ENCODE measurements around the gene AGMO. TPM values are rescaled to one million over a fixed set of nuclear protein-coding genes. Genes with fewer than 3 reads are reported as not detected.
A peak's percentile ranks its signal among the peaks of the same experiment; 100 is the strongest.
"Not testable (repeated sequence)": the region's sequence is repeated elsewhere in the genome, so short reads cannot be mapped to it uniquely, and the experiment has no call there.

AGMO gene
- total RNA-seq, 1 donor from 2014 or later = not detected

- no peaks in the 10 kb centered on the region for H3K27me3 Mint-ChIP-seq (ENCODE audit: unreplicated experiment)
- H3K9me3 Mint-ChIP-seq (ENCODE audit: unreplicated experiment) = no peaks in the 10 kb centered on the region
- H3K4me3 Mint-ChIP-seq (ENCODE audit: unreplicated experiment) = no peak overlapping the region
- H3K27ac Mint-ChIP-seq (ENCODE audit: unreplicated experiment) = no peak overlapping the region
- TF ChIP-seq CTCF (IDR thresholded peaks at IDR 0.05; ENCODE audit: unreplicated experiment) = peak; percentile 91
- peak; percentile 57 for DNase-seq (ENCODE audit: low spot score)
- no peaks in the 10 kb centered on the region for H3K36me3 Mint-ChIP-seq (ENCODE audit: low read depth, unreplicated experiment)
- H3K4me1 Mint-ChIP-seq (ENCODE audit: unreplicated experiment) = no peaks in the 10 kb centered on the region
Observed at GRCh38 chr7:15305002-15305600, 256.7 kb downstream of the AGMO start.

DNA sequence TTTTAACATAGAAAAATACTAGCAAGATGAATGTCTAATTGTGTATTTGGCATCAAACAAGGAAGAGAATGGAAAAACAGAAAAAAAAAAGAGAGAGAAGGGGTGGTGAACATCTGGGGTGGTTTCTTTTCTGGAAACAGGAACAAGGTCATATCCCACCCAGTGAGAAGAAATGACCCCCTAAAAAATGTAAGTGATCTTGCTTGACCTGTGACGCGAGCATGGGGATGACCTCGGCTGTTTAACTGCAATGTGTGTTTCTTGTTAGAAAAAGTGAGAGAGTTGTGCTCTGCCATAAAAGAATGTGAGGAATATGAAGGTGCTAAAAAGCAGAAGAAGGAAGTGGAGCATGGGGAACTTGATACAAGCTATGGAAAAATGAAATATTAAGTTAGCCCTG, 258.5 kb downstream of the AGMO start:
- TF ChIP-seq CTCF (IDR thresholded peaks at IDR 0.05; ENCODE audit: unreplicated experiment) = no peak
- Mint-ChIP-seq H3K27me3 (ENCODE audit: unreplicated experiment) (no peaks in the 10 kb centered on the region), H3K9me3 (ENCODE audit: unreplicated experiment) (no peaks in the 10 kb centered on the region), H3K27ac (ENCODE audit: unreplicated experiment) (no peak overlapping the region), H3K4me3 (ENCODE audit: unreplicated experiment) (no peak overlapping the region), H3K36me3 (ENCODE audit: low read depth, unreplicated experiment) (no peaks in the 10 kb centered on the region), H3K4me1 (ENCODE audit: unreplicated experiment) (no peaks in the 10 kb centered on the region)
- DNase-seq (ENCODE audit: low spot score) = no peak

DNA sequence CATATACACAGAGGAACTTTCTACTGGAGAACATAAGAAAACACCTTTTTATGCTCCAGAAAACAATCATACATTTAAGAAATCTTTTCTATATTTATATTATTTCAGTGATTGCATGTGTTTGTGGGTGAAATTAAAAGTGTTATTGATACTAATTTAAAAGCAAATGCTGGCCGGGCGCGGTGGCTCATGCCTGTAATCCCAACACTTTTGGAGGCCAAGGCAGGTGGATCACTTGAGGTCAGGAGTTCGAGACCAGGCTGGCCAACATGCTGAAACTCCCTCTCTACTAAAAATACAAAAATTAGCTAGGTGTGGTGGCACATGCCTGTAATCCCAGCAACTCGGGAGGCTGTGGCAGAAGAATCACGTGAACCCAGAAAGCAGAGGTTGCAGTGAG, 260.8 kb downstream of the AGMO start:
- not testable (repeated sequence) for H3K36me3 Mint-ChIP-seq (ENCODE audit: low read depth, unreplicated experiment); H3K27ac Mint-ChIP-seq (ENCODE audit: unreplicated experiment); DNase-seq (ENCODE audit: low spot score); H3K4me3 Mint-ChIP-seq (ENCODE audit: unreplicated experiment); H3K9me3 Mint-ChIP-seq (ENCODE audit: unreplicated experiment); H3K4me1 Mint-ChIP-seq (ENCODE audit: unreplicated experiment); H3K27me3 Mint-ChIP-seq (ENCODE audit: unreplicated experiment)

- no peak overlapping the region for H3K27ac Mint-ChIP-seq (ENCODE audit: unreplicated experiment)
Observed at GRCh38 chr7:15292138-15292537, 269.7 kb downstream of the AGMO start.

DNA sequence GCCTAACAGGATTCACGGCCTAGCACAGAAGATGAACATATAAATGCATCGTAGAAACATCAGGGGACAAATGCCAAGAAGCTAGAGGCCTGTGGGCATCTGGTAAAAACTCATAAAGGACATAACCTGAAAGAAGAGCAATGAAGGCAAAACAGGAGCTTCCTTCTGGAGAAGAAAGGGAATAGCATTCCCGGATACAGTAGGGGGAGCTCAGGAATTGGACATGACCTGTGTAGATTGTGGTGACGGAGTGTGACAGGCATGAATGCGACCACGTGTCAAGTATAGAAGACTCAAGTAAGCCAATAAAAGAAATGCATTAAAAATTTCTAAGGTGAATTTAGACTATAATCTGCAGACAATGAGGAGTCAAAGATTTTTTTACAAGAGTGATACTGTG, 270.1 kb downstream of the AGMO start:
- no peak for DNase-seq (ENCODE audit: low spot score)
- H3K27ac Mint-ChIP-seq (ENCODE audit: unreplicated experiment) = no peak overlapping the region

More at GRCh38 chr7:15292138-15292537, 269.7 kb downstream of the AGMO start:
- no peak for TF ChIP-seq CTCF (IDR thresholded peaks at IDR 0.05; ENCODE audit: unreplicated experiment)
- no peak for DNase-seq (ENCODE audit: low spot score)
- no peaks in the 10 kb centered on the region for H3K27me3 Mint-ChIP-seq (ENCODE audit: unreplicated experiment)
- no peak overlapping the region for H3K4me3 Mint-ChIP-seq (ENCODE audit: unreplicated experiment)
- H3K36me3 Mint-ChIP-seq (ENCODE audit: low read depth, unreplicated experiment) = no peaks in the 10 kb centered on the region
- no peaks in the 10 kb centered on the region for H3K4me1 Mint-ChIP-seq (ENCODE audit: unreplicated experiment)
- no peaks in the 10 kb centered on the region for H3K9me3 Mint-ChIP-seq (ENCODE audit: unreplicated experiment)

More for the DNA sequence above, 270.1 kb downstream of the AGMO start:
- Mint-ChIP-seq H3K27me3 (ENCODE audit: unreplicated experiment) (no peaks in the 10 kb centered on the region), H3K4me3 (ENCODE audit: unreplicated experiment) (no peak overlapping the region), H3K9me3 (ENCODE audit: unreplicated experiment) (no peaks in the 10 kb centered on the region), H3K36me3 (ENCODE audit: low read depth, unreplicated experiment) (no peaks in the 10 kb centered on the region), H3K4me1 (ENCODE audit: unreplicated experiment) (no peaks in the 10 kb centered on the region)
- TF ChIP-seq CTCF (IDR thresholded peaks at IDR 0.05; ENCODE audit: unreplicated experiment) = no peak
